Metanephros (tissue), 1 donor: ENCODE measurements around the gene LMCD1. TPM values are rescaled to one million over a fixed set of nuclear protein-coding genes. Genes with fewer than 3 reads are reported as not detected.

ENCODE experiments used
- total RNA-seq: library from RNA; depleted of rRNA; stranded (reverse); fragments of >200 nt; gene quantifications from one replicate; pipeline ENCODE4 v1.2.3, GENCODE V29; 2014

LMCD1 gene
- total RNA-seq = 76.9 TPM

GRCh38 chr3:8501371-8502131 is at the start of gene LMCD1:
Gene LMCD1 (plus strand): TSS chr3:8501823. CDS start chr3:8501939, 116 bp downstream.

Other genes with a start within 250 kb of the LMCD1 start
- gene SSUH2, start 143.0 kb downstream of the LMCD1 start, total RNA-seq = 4.4 TPM
- 42.2 TPM for gene CAV3, start 232.0 kb downstream of the LMCD1 start, total RNA-seq